IMR-90 (cell line): ENCODE measurements around the gene AMBRA1. TPM values are rescaled to one million over a fixed set of nuclear protein-coding genes. Genes with fewer than 3 reads are reported as not detected.

Source experiments
- ATAC-seq: fragments of 200-7000 bp; cut with Tn5 transposase; 2 replicates; pipeline ENCODE4 v1.9.1; 2020; ENCODE audit warnings: low read depth, mild to moderate bottlenecking, moderate library complexity
- BruUV-seq: library from RNA; stranded (reverse); fragments of 400-500 nt; replicated peaks from 2 replicates; lab custom pipeline; 2021; lab: Mats Ljungman, UMichigan
- CTCF ChIA-PET: fragments of 300-600 bp; formaldehyde crosslinking; extraction: SDS; loops from one replicate; lab custom pipeline; 2021; ENCODE audit warnings: antibody characterized with exemption; lab: Yijun Ruan, JAX
- POLR2A ChIA-PET: fragments of 300-600 bp; sonication (Branson Sonifier 250); formaldehyde crosslinking; loops from one replicate; lab custom pipeline; 2022; ENCODE audit warnings: antibody characterized with exemption; ENCODE audit not compliant: unreplicated experiment; lab: Charles Lee
- DNase-seq: peaks from one replicate; pipeline ENCODE4 v3.0.0; 2013
- H2AFZ ChIP-seq: replicated peaks from 2 replicates; pipeline ENCODE3; 2013; ENCODE audit warnings: low read length, mild to moderate bottlenecking; ENCODE audit not compliant: poor library complexity
- H2AK5ac ChIP-seq: 2 replicates; pipeline ENCODE4 v1.6.1; 2013; ENCODE audit warnings: low read depth, low read length, inconsistent platforms
- H2AK9ac ChIP-seq: replicated peaks from 2 replicates; pipeline ENCODE3; 2013; ENCODE audit warnings: mild to moderate bottlenecking, low read depth, low read length, moderate library complexity; ENCODE audit not compliant: poor library complexity
- H2BK120ac ChIP-seq: 2 replicates; pipeline ENCODE4 v1.6.1; 2013; ENCODE audit warnings: low read depth, low read length, inconsistent platforms
- H2BK15ac ChIP-seq: 3 replicates; pipeline ENCODE4 v1.6.1; 2013; ENCODE audit warnings: low read depth, low read length, inconsistent platforms
- H2BK20ac ChIP-seq: 2 replicates; pipeline ENCODE4 v1.6.1; 2013; ENCODE audit warnings: low read depth, mild to moderate bottlenecking, inconsistent platforms, low read length, moderate library complexity
- H2BK5ac ChIP-seq: 2 replicates; pipeline ENCODE4 v1.6.1; 2013; ENCODE audit warnings: mild to moderate bottlenecking, low read depth, low read length, inconsistent platforms; ENCODE audit not compliant: poor library complexity, severe bottlenecking
- H3K14ac ChIP-seq: replicated peaks from 2 replicates; pipeline ENCODE4 v1.6.1; 2013; ENCODE audit warnings: low read depth, low read length, inconsistent platforms
- H3K18ac ChIP-seq: 2 replicates; pipeline ENCODE4 v1.6.1; 2013; ENCODE audit warnings: low read depth, low read length, control low read depth
- H3K23ac ChIP-seq: 2 replicates; pipeline ENCODE4 v1.6.1; 2013; ENCODE audit warnings: low read depth, low read length, inconsistent platforms
- H3K27ac ChIP-seq: 2 replicates; pipeline ENCODE4 v1.5.1; 2013; ENCODE audit warnings: mild to moderate bottlenecking, control low read depth, low read length; ENCODE audit not compliant: insufficient read depth
- H3K27me3 ChIP-seq: 2 replicates; pipeline ENCODE4 v1.6.1; 2013; ENCODE audit warnings: low read length; ENCODE audit not compliant: control insufficient read depth, insufficient read depth
- H3K36me3 ChIP-seq: 2 replicates; pipeline ENCODE4 v1.6.1; 2013; ENCODE audit warnings: low read length, mixed read lengths; ENCODE audit not compliant: control insufficient read depth, insufficient read depth
- H3K4ac ChIP-seq: 2 replicates; pipeline ENCODE4 v1.6.1; 2013; ENCODE audit warnings: low read depth, low read length, inconsistent platforms
- H3K4me1 ChIP-seq: 2 replicates; pipeline ENCODE4 v1.6.1; 2013; ENCODE audit warnings: low read length, mixed read lengths; ENCODE audit not compliant: control insufficient read depth, insufficient read depth
- H3K4me2 ChIP-seq: 2 replicates; pipeline ENCODE4 v1.6.1; 2013; ENCODE audit warnings: low read depth, mild to moderate bottlenecking, control low read depth, low read length, moderate library complexity
- H3K4me3 ChIP-seq: 2 replicates; pipeline ENCODE4 v1.5.1; 2013; ENCODE audit warnings: low read depth, mild to moderate bottlenecking, control low read depth, low read length, moderate library complexity; ENCODE audit not compliant: insufficient read depth
- H3K56ac ChIP-seq: 2 replicates; pipeline ENCODE4 v1.6.1; 2013; ENCODE audit warnings: low read length, inconsistent platforms; ENCODE audit not compliant: insufficient read depth; ENCODE audit errors: extremely low read depth
- H3K79me1 ChIP-seq, 2 experiments: 2 replicates each; pipeline ENCODE4 v1.6.1; 2013; ENCODE audit warnings: low read length in 2 of 2, inconsistent platforms in 1 of 2, low read depth in 1 of 2
- H3K9ac ChIP-seq: 2 replicates; pipeline ENCODE4 v1.6.1; 2013; ENCODE audit warnings: low read depth, low read length, control low read depth
- H3K9me1 ChIP-seq: 2 replicates; pipeline ENCODE4 v1.6.1; 2013; ENCODE audit warnings: low read length, inconsistent platforms; ENCODE audit not compliant: insufficient read depth
- H3K9me3 ChIP-seq: 2 replicates; pipeline ENCODE4 v1.6.1; 2013; ENCODE audit warnings: low read length; ENCODE audit not compliant: control insufficient read depth, insufficient read depth
- H4K20me1 ChIP-seq: 2 replicates; pipeline ENCODE4 v1.6.1; 2013; ENCODE audit warnings: low read length, inconsistent platforms; ENCODE audit not compliant: insufficient read depth
- H4K5ac ChIP-seq: 2 replicates; pipeline ENCODE4 v1.6.1; 2013; ENCODE audit warnings: mild to moderate bottlenecking, low read depth, low read length, control low read depth
- H4K8ac ChIP-seq, 2 experiments: 2 replicates each; pipeline ENCODE4 v1.6.1; 2013; ENCODE audit warnings: low read depth in 2 of 2, low read length in 2 of 2, control low read depth in 1 of 2, inconsistent platforms in 1 of 2
- H4K91ac ChIP-seq: 2 replicates; pipeline ENCODE4 v1.6.1; 2013; ENCODE audit warnings: low read depth, low read length, inconsistent platforms; ENCODE audit not compliant: insufficient read depth
- BHLHE40 ChIP-seq: fragments of 150-350 bp; IDR thresholded peaks from 2 replicates; pipeline ENCODE4 v1.6.1; 2016; ENCODE audit warnings: mild to moderate bottlenecking, low read depth, low read length
- CEBPB ChIP-seq: IDR thresholded peaks from 2 replicates; pipeline ENCODE4 v1.6.1; 2012; ENCODE audit warnings: low read depth, low read length, improper control_type of control experiment
- CHD1 ChIP-seq: IDR thresholded peaks from 2 replicates; pipeline ENCODE4 v1.6.1; 2012; ENCODE audit warnings: low read depth, low read length, improper control_type of control experiment
- CTCF ChIP-seq: conservative IDR thresholded peaks from 2 replicates; pipeline ENCODE4 v1.5.1; 2012; ENCODE audit warnings: mild to moderate bottlenecking, low read depth, low read length, improper control_type of control experiment
- ELK1 ChIP-seq: fragments of 150-350 bp; IDR thresholded peaks from 2 replicates; pipeline ENCODE4 v1.6.1; 2016; ENCODE audit warnings: low read depth, mild to moderate bottlenecking, low read length, moderate library complexity, borderline replicate concordance
- FOS ChIP-seq: fragments of 150-350 bp; IDR thresholded peaks from 2 replicates; pipeline ENCODE4 v1.6.1; 2016; ENCODE audit warnings: low read depth, low read length
- MAFK ChIP-seq: IDR thresholded peaks from 2 replicates; pipeline ENCODE4 v1.6.1; 2012; ENCODE audit warnings: low read depth, low read length, improper control_type of control experiment
- MAZ ChIP-seq: IDR thresholded peaks from 2 replicates; pipeline ENCODE4 v1.6.1; 2012; ENCODE audit warnings: low read depth, mild to moderate bottlenecking, low read length, improper control_type of control experiment, moderate library complexity, borderline replicate concordance
- MXI1 ChIP-seq: IDR thresholded peaks from 2 replicates; pipeline ENCODE4 v1.6.1; 2012; ENCODE audit warnings: low read depth, mild to moderate bottlenecking, low read length, moderate library complexity, borderline replicate concordance
- NFE2L2 ChIP-seq: fragments of 150-350 bp; IDR thresholded peaks from 2 replicates; pipeline ENCODE4 v1.6.1; 2016; ENCODE audit warnings: low read depth, mild to moderate bottlenecking, low read length
- POLR2A ChIP-seq: IDR thresholded peaks from 2 replicates; pipeline ENCODE4 v1.6.1; 2012; ENCODE audit warnings: mild to moderate bottlenecking, low read depth, low read length
- RAD21 ChIP-seq: IDR thresholded peaks from 2 replicates; pipeline ENCODE4 v1.6.1; 2012; ENCODE audit warnings: low read length, improper control_type of control experiment
- RCOR1 ChIP-seq: IDR thresholded peaks from 2 replicates; pipeline ENCODE4 v1.6.1; 2012; ENCODE audit warnings: mild to moderate bottlenecking, low read length, improper control_type of control experiment; ENCODE audit not compliant: insufficient replicate concordance
- RFX5 ChIP-seq: IDR thresholded peaks from 2 replicates; pipeline ENCODE4 v1.8.0; 2012; ENCODE audit warnings: low read depth, mild to moderate bottlenecking, low read length, moderate library complexity
- SMC3 ChIP-seq: fragments of 150-350 bp; IDR thresholded peaks from 2 replicates; pipeline ENCODE4 v1.6.1; 2016; ENCODE audit warnings: low read depth, mild to moderate bottlenecking, antibody characterized with exemption, low read length, moderate library complexity
- USF2 ChIP-seq: fragments of 150-350 bp; IDR thresholded peaks from 2 replicates; pipeline ENCODE4 v1.6.1; 2017; ENCODE audit warnings: mild to moderate bottlenecking, antibody characterized with exemption, low read length, low read depth
- WGBS, 2 experiments: methylation state at CpG; one replicate each; pipeline versions ENCODE4 v1.1.5 to v1.1.7; 2013; ENCODE audit warnings: missing lambda C conversion rate in 2 of 2; ENCODE audit not compliant: insufficient read length in 1 of 2; ENCODE audit errors: extremely low coverage in 2 of 2; 5-methylcytosine and 5-hydroxymethylcytosine counted together
- dilution Hi-C: fragments of 300-500 bp; cut with HindIII; formaldehyde crosslinking; loops from one replicate; pipeline ENCODE4 v1.14.3; 2018; ENCODE audit warnings: low sequenced_read_pairs; ENCODE audit not compliant: unreplicated experiment
- in situ Hi-C: fragments of 300-500 bp; cut with MboI; formaldehyde crosslinking; loops from 3 replicates; pipeline ENCODE4 v1.14.3; 2019; ENCODE audit warnings: low sequenced_read_pairs, inconsistent platforms, mixed read lengths
- intact Hi-C: fragments of 100-400 bp; cut with micrococcal nuclease; formaldehyde crosslinking; loops from 2 replicates; pipeline ENCODE4 v1.10.0; 2022
- polyA plus RNA-seq, 3 experiments: library from polyadenylated mRNA; depleted of rRNA; stranded (reverse); fragments of >200 nt; gene quantifications; 2 replicates each; pipeline ENCODE4 v1.2.3, GENCODE V29; 2012; ENCODE audit warnings: low replicate concordance in 1 of 3
- total RNA-seq: library from RNA; depleted of rRNA; stranded (reverse); fragments of >200 nt; gene quantifications from 2 replicates; pipeline ENCODE4 v1.2.3, GENCODE V29; 2012

The AMBRA1 gene
- total and polyA plus RNA-seq, 2 of the 4 experiments (the other 2 are of a cell fraction) = 9.4 to 18.3 TPM

GRCh38 chr11:46351148-46351547 lies 242.7 kb downstream of the AMBRA1 start:
- Histone ChIP-seq H3K18ac (no peak overlapping the region), H4K20me1 (peaks cover 31% of the 10 kb centered on the region), H3K9me1 (peaks cover 7% of the 10 kb centered on the region), H3K14ac (no peak overlapping the region), H2AFZ (no peak overlapping the region), H3K4me1 (peaks cover 19% of the 10 kb centered on the region), H3K4ac (no peak overlapping the region), H3K27ac (no peak overlapping the region), H3K4me3 (no peak overlapping the region), H3K23ac (no peak overlapping the region), H4K91ac (no peak overlapping the region), H2BK15ac (no peak overlapping the region), H2BK120ac (no peak overlapping the region), H3K9ac (no peak overlapping the region), H2BK5ac (no peak overlapping the region), H2AK9ac (no peak overlapping the region), H4K8ac (no peak overlapping the region), H3K27me3 (no peaks in the 10 kb centered on the region), H3K56ac (no peak overlapping the region), H2BK20ac (no peak overlapping the region), H3K4me2 (no peak overlapping the region), H3K9me3 (no peaks in the 10 kb centered on the region), H4K5ac (no peak overlapping the region), H3K36me3 (no peaks in the 10 kb centered on the region), H3K79me1 (peaks cover 21 to 81% of the 10 kb centered on the region in 2 experiments), H2AK5ac (no peak overlapping the region)
- DNase-seq (no peak), ATAC-seq (no peak)
- dilution Hi-C loops = no loop called here
- intact Hi-C loops = no loop called here
- BruUV-seq = no TSS peak
- ChIA-PET POLR2A (no interaction called here), CTCF (no interaction called here)
- TF ChIP-seq MAFK (no peak), RAD21 (no peak), MXI1 (no peak), CTCF (no peak), NFE2L2 (no peak), POLR2A (no peak), CEBPB (no peak), BHLHE40 (no peak), RFX5 (no peak), FOS (no peak), CHD1 (no peak), RCOR1 (no peak), MAZ (no peak), SMC3 (no peak), ELK1 (no peak), USF2 (no peak)
- 80% methylated on average over 2 of the region's 8 CpGs; no CpG with 5 or more reads in 1 of the 2 experiments for WGBS, 2 experiments
- in situ Hi-C loops = no loop called here
